D721Med (cell line): ENCODE results near the gene GPC6.

ENCODE experiments used
- DNase-seq: peaks from one replicate; pipeline ENCODE4 v3.0.0; 2011; ENCODE audit warnings: low spot score; ENCODE audit not compliant: insufficient read length
- FAIRE-seq: peaks from 2 replicates; lab custom pipeline; 2011; peaks lifted over from hg19 to GRCh38; lab: Jason Lieb, UNC
- CTCF ChIP-seq: IDR thresholded peaks from 2 replicates; pipeline ENCODE4 v1.5.1; 2012; ENCODE audit warnings: mild to moderate bottlenecking, control low read depth; ENCODE audit not compliant: insufficient read depth; ENCODE audit errors: missing control alignments

The GPC6 gene

DNA sequence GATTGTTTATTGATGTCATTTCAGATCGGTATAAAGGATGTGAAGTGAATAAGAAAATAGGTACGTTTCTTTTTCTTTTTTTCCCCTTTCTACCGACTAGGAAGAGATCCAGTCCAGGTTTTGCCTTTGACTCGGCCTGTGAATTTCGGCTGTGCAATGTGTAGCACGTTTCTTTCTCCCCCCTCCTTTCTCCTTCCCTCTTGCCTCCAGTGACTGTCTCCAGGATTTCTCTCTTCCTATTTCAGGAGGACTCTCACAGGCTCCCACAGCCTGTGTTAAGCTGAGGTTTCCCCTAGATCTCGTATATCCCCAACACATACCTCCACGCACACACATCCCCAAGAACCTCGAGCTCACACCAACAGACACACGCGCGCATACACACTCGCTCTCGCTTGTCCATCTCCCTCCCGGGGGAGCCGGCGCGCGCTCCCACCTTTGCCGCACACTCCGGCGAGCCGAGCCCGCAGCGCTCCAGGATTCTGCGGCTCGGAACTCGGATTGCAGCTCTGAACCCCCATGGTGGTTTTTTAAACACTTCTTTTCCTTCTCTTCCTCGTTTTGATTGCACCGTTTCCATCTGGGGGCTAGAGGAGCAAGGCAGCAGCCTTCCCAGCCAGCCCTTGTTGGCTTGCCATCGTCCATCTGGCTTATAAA is at the start of gene GPC6:
Gene GPC6, plus strand, starts transcription at position 185 of the 657 bp plus-strand sequence.
- DNase-seq (peak; percentile 26), FAIRE-seq (peak; percentile 91)
- TF ChIP-seq CTCF: no peak

DNA sequence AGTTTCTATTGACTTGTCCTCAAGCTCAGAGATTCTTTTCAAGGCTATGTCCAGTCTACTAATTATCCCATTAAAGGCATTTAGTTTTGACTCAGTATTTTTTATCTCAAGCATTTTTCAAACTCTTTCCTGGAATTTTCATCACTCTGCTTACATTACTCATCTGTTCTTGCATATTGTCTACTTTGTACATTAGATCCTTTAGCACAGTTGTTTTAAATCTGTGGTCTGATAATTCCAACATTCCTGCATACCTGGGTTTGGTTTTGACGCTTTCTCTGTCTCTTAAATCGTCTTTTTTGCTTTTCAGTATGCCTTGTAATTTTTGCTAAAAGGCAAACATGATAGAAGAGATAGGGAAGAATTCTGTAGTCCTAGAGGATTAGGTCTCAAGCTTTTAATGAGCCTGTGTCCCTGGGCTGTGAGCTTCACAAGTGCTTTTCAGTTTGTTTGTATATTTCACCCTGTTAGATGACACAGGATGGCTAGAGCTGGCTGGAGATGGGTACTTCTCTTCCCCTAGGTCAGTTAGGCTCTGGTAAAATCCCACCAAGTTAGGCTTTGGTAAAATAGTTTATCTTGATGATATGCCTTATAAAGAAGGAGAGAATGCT is 46.1 kb upstream of the GPC6 start:
- DNase-seq (no peak), FAIRE-seq (no peak)

GRCh38 chr13:93182406-93182805 is 44.2 kb upstream of the GPC6 start:
- no peak for TF ChIP-seq CTCF
- DNase-seq: no peak
- no peak for FAIRE-seq

More for the DNA sequence above, 46.1 kb upstream of the GPC6 start:
- TF ChIP-seq CTCF: no peak

GRCh38 chr13:93183302-93183701 is 43.3 kb upstream of the GPC6 start:
- peak; percentile 5 for TF ChIP-seq CTCF
- no peak for DNase-seq
- FAIRE-seq: no peak

DNA sequence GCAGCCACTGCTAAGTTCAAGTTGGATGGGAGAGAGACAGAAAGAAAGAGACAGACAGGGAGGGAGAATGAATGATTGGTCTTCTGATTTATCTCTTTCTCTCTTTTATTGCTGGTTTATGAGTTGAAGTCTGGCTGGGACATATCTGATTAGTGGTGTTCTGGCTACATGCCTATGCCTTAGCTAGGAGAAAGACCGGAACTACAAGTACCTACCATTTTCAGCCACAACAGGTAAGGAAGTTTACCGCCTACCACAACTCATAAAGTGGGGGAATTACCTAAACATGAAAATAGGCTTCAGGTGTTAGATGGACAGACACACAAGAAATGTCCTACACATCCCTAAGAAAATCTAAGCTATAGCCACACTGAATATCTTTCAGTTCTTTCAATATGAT is 36.6 kb upstream of the GPC6 start:
- no peak for DNase-seq
- FAIRE-seq: no peak
- TF ChIP-seq CTCF: no peak

DNA sequence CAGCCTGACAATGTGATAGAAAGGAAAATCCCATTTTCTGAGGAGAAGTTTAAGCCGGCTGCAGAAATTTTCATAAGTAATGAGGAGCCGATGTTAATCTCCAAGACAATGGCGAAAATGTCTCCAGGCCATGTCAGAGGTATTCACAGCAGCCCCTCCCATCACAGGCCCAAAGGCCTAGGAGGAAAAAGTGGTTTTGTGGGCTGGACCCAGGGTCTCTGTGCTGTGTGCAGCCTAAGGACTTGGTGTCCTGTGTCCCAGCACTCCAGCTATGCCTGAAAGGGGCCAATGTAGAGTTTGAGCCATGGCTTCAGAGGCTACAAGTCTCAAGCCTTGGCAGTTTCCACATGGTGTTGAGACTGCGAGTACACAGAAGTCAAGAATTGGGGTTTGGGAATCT is 32.9 kb upstream of the GPC6 start:
- DNase-seq: no peak
- FAIRE-seq: no peak
- TF ChIP-seq CTCF: no peak

DNA sequence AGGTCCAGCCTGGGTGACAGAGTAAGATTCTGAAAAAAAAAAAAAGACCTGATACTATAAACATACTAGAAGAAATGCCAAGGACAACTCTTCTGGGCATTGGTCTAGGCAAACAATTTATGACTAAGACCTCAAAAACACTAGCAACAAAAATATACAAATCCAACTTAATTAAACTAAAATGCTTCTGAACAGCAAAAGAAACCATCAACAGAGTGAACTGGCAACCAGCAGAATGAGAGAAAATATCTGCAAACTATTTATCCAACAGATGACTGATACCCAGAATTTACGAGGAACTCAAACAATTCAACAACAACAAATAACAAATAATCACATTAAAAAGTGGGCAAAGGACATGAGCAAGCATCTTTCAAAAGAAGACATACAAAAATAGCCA is 26.8 kb upstream of the GPC6 start:
- FAIRE-seq (no peak), DNase-seq (no peak)
- no peak for TF ChIP-seq CTCF
